ENCODE measurements around the gene ERBIN.
A peak's percentile ranks its signal among the peaks of the same experiment; 100 is the strongest.

The ERBIN gene

DNA sequence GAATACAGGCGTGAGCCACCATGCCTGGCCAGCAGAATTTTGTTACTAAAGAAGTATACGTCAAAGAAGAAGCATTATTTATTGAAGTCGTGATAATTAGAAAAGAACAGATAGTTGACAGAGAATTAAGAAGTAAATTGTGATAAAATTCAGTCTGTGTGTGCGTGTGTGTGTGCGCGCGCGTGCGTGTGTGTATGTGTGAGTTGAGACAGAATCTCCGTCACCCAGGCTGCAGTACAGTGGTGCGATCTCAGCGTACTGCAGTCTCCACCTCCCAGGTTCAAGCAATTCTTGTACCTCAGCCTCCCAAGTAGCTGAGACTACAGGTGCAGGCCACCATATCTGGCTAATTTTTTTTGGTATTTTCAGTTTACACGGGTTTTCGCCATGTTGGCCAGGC, 77.8 kb downstream of the ERBIN start:
- TF ChIP-seq, protein P1, sequence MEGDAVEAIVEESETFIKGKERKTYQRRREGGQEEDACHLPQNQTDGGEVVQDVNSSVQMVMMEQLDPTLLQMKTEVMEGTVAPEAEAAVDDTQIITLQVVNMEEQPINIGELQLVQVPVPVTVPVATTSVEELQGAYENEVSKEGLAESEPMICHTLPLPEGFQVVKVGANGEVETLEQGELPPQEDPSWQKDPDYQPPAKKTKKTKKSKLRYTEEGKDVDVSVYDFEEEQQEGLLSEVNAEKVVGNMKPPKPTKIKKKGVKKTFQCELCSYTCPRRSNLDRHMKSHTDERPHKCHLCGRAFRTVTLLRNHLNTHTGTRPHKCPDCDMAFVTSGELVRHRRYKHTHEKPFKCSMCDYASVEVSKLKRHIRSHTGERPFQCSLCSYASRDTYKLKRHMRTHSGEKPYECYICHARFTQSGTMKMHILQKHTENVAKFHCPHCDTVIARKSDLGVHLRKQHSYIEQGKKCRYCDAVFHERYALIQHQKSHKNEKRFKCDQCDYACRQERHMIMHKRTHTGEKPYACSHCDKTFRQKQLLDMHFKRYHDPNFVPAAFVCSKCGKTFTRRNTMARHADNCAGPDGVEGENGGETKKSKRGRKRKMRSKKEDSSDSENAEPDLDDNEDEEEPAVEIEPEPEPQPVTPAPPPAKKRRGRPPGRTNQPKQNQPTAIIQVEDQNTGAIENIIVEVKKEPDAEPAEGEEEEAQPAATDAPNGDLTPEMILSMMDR (IDR thresholded peaks at IDR 0.05; ENCODE audit: low read depth, low read length, missing control alignments), result no peak
- no peak for DNase-seq (ENCODE audit: low read depth)
- H3K4me3 ChIP-seq (ENCODE audit: low read depth, low read length), result no peak overlapping the region

DNA sequence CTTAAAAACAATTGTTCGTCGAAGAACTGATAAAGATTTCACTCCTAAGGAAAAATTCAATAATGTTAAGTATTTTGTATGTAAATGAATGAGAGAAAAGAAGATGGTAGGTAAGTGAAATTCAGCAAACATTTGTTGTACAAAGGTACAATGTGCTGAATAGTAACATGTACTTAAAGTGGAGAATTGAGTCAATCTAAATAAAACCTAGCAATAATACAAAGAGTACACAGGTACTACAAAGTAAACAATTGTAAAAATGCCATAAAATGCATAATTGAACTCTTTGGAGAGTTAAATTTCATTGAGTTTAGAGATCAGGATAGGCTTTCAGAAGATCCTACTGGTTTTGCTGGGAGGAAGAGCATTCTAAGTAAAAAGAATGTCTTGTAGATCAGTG, 82.9 kb downstream of the ERBIN start:
- H3K4me3 ChIP-seq (ENCODE audit: low read depth, low read length), result no peak overlapping the region
- TF ChIP-seq, protein P1 (IDR thresholded peaks at IDR 0.05; ENCODE audit: low read depth, low read length, missing control alignments), result no peak
- no peak for DNase-seq (ENCODE audit: low read depth)

DNA sequence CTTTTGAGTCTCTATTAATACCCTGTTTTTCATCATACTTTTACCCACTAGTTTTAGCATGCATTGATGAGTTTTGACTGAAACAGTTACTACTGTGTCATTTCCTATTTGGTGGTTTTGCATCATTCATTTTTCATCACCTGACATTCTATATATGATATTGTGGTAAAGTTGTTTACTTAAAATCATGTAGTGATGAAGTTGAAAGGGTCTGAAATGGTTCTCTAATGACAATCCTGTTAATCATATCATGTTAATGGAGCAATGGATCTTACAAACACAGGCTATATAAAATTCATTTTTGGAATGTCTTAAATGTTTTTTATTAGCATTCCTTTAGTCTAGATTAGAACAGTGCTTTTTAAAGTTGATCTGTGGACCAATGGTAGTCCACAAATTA, 84.1 kb downstream of the ERBIN start:
- TF ChIP-seq, protein P1 (IDR thresholded peaks at IDR 0.05; ENCODE audit: low read depth, low read length, missing control alignments), result no peak
- H3K4me3 ChIP-seq (ENCODE audit: low read depth, low read length), result no peak overlapping the region
- DNase-seq (ENCODE audit: low read depth), result no peak

DNA sequence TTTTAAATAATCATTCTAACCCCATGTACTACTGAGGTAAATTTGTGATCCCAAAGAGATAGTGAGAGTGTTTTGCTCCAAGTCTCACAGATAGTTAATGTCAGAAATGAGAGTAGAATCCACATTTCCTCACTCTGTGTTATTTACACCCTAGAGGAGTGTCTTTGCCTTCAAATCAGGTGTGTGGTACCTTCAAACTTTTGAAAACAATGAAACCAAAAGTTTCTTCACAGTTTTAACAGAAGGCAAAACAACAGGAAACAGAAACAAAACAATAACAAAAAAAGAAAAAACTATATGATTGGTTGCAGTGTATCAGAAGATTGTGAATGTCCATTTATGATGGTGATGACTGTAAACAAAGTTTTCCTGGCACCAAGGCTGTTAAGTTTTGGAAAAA, 85.9 kb downstream of the ERBIN start:
- peak; percentile 13 for DNase-seq (ENCODE audit: low read depth)
- H3K4me3 ChIP-seq (ENCODE audit: low read depth, low read length), result no peak overlapping the region
- TF ChIP-seq, protein P1 (IDR thresholded peaks at IDR 0.05; ENCODE audit: low read depth, low read length, missing control alignments), result no peak

DNA sequence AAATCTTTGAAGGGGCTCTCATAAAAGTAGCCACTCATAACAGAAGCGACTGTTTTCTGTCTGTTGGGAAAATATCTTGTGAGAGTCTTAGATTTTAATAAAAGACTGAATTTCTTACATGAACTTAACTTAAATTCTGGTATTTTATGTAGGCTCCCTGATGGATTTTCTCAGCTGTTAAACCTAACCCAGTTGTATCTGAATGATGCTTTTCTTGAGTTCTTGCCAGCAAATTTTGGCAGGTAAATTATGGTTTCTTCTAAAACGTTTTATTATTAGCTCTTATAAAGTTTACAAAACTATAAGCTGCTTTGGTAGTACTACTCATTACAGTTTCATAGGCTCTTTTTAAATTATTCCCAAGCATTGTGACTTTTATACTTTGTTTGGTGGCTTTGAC, 87.0 kb downstream of the ERBIN start:
- TF ChIP-seq, protein P1 (IDR thresholded peaks at IDR 0.05; ENCODE audit: low read depth, low read length, missing control alignments), result no peak
- no peak overlapping the region for H3K4me3 ChIP-seq (ENCODE audit: low read depth, low read length)
- no peak for DNase-seq (ENCODE audit: low read depth)

DNA sequence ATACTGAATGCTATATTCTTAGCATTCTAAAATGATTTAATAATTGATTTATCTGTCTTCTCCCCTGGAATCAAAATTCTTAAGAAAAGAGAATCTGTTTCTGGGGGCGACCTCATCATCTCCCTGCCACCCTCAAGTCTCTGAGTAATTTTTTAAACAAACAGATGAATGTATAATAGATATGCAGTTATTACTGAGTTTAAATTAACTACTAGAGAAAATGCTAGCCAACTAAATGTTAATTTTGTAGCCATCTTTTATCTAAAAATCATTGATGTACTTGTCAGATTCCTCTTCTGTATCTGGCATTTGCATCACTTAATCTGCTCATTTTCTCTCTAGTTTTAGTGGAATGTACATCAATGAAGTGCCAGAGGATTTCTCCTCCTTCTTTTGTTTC, 87.5 kb downstream of the ERBIN start:
- TF ChIP-seq, protein P1 (IDR thresholded peaks at IDR 0.05; ENCODE audit: low read depth, low read length, missing control alignments), result no peak
- DNase-seq (ENCODE audit: low read depth), result no peak
- H3K4me3 ChIP-seq (ENCODE audit: low read depth, low read length), result no peak overlapping the region

DNA sequence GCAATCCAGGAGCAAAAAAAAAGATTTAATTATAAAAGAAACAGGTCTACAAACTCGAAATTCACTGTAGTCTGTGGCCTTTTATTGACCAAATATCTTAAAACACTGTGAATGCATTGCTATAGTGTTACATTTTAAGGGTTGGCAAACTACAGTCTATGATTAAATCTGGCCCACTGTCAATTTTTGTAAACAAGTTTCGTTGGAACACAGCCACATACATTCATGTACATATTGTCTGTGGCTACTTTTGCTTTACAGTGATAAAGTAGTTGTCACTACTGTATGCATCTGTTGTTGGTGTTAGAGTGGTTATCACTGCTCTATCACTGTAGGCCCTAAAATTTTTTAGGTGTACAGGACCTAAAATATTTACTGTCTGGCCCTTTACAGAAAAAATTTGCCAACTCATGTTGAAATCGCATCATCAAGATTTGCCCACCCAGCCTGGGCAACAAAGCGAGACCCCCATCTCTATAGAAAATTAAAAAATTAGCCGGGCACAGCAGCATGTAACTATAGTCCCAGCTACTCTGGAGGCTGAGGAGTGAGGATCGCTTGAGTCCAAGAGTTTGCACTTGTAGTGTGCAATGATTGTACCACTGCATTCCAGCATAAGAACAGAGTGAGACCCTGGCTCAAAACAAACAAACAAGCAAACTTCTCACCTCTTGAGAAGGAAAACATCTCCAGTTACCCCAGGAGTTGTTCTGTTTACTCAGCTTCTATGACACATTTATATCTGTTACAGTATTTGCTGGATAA, 89.0 kb downstream of the ERBIN start:
- no peak overlapping the region for H3K4me3 ChIP-seq (ENCODE audit: low read depth, low read length)
- TF ChIP-seq, protein P1 (IDR thresholded peaks at IDR 0.05; ENCODE audit: low read depth, low read length, missing control alignments), result no peak
- DNase-seq (ENCODE audit: low read depth), result no peak
